HepG2 (cell line): ENCODE measurements around the gene CITED4.

Experiments
- ATF4 ChIP-seq, 2 experiments: fragments of 450-650 bp in 1 of 2; sonication (generic) in 1 of 2; formaldehyde crosslinking; IDR thresholded peaks; 2 replicates each; pipeline versions ENCODE4 v1.5.0 to v1.8.0; 2020 to 2022; ENCODE audit warnings: mild to moderate bottlenecking in 1 of 2, missing genetic modification reagents in 1 of 2
- FOXJ3 ChIP-seq: sonication (generic); formaldehyde crosslinking; IDR thresholded peaks from 2 replicates; pipeline ENCODE4 v1.4.0; 2020; ENCODE audit warnings: missing genetic modification reagents, mild to moderate bottlenecking, borderline replicate concordance
- POLR2A ChIP-seq, 2 experiments: IDR thresholded peaks; 2 replicates each; pipeline ENCODE4 v1.6.1; 2011; ENCODE audit warnings: low read depth in 2 of 2, low read length in 2 of 2, mild to moderate bottlenecking in 1 of 2, moderate library complexity in 1 of 2; ENCODE audit not compliant: insufficient read depth in 1 of 2
- POLR2AphosphoS5 ChIP-seq: IDR thresholded peaks from 2 replicates; pipeline ENCODE4 v1.6.1; 2012; ENCODE audit warnings: low read depth, low read length
- PTBP1 ChIP-seq: fragments of 200-400 bp; formaldehyde crosslinking; IDR thresholded peaks from 2 replicates; pipeline ENCODE4 v1.6.1; 2018; ENCODE audit warnings: low read length, low read depth; ENCODE audit not compliant: poor library complexity, severe bottlenecking
- TRIM22 ChIP-seq: fragments of 450-650 bp; IDR thresholded peaks from 2 replicates; pipeline ENCODE4 v1.6.1; 2017
- ZNF276 ChIP-seq: sonication (generic); formaldehyde crosslinking; IDR thresholded peaks from 2 replicates; pipeline ENCODE4 v1.4.0; 2020; ENCODE audit warnings: mild to moderate bottlenecking, low read depth, missing genetic modification reagents
- ZNF550 ChIP-seq: sonication (generic); formaldehyde crosslinking; IDR thresholded peaks from 2 replicates; pipeline ENCODE4 v1.4.0; 2020; ENCODE audit warnings: mild to moderate bottlenecking, missing genetic modification reagents, borderline replicate concordance

- no peak for TF ChIP-seq ZNF550 (CRISPR knock-in tag)
- TF ChIP-seq FOXJ3 (CRISPR knock-in tag): no peak
- TF ChIP-seq PTBP1: no peak
- TF ChIP-seq POLR2AphosphoS5: no peak
- TF ChIP-seq ZNF276: no peak
- TF ChIP-seq POLR2A (IDR thresholded peaks at IDR 0.05; ENCODE audit: insufficient read depth in 1 of 2, low read depth in 2 of 2, low read length in 2 of 2): no peak
- TF ChIP-seq TRIM22: no peak
- TF ChIP-seq ATF4 (CRISPR knock-in tag; IDR thresholded peaks at IDR 0.05): no peak
These were observed 16.3 kb downstream of the CITED4 start for GRCh38 chr1:40845895-40846294.
